Stimulated activated CD4-positive, alpha-beta T cell treated with anti-CD3 and anti-CD28 coated beads, Interleukin-4, amount 100 ng/mL, for 48 hours (primary cell): ENCODE results near the gene KRTAP10-4.

Experiments
- DNase-seq, 2 donors: peaks; one replicate each; pipeline ENCODE4 v3.0.0-alpha.2; 2020; ENCODE audit warnings: low read depth in 2 of 2

KRTAP10-4 gene

GRCh38 chr21:44616591-44616926, 43.0 kb downstream of the KRTAP10-4 start:
- no peak for DNase-seq

- DNase-seq = no peak
Observed at GRCh38 chr21:44617071-44617501, 43.6 kb downstream of the KRTAP10-4 start.

GRCh38 chr21:44618504-44618903, 45.0 kb downstream of the KRTAP10-4 start:
- no peak for DNase-seq

GRCh38 chr21:44618909-44619308, 45.4 kb downstream of the KRTAP10-4 start:
- DNase-seq = peak; percentile 22 to 30

- no peak for DNase-seq
Observed at GRCh38 chr21:44619886-44620285, 46.4 kb downstream of the KRTAP10-4 start.

GRCh38 chr21:44623575-44623974, 50.0 kb downstream of the KRTAP10-4 start:
- no peak for DNase-seq
